NCI-H226 (cell line): Measurements from ENCODE around the gene TMEM62.
A peak's percentile ranks its signal among the peaks of the same experiment; 100 is the strongest.
"Not testable (repeated sequence)": the region's sequence is repeated elsewhere in the genome, so short reads cannot be mapped to it uniquely, and the experiment has no call there.

Experiments
- DNase-seq: peaks from one replicate; pipeline ENCODE4 v3.0.0-alpha.2; 2015

The TMEM62 gene

GRCh38 chr15:43210807-43211206 lies 77.4 kb downstream of the TMEM62 start:
- no peak for DNase-seq

GRCh38 chr15:43211224-43211735 lies 77.9 kb downstream of the TMEM62 start:
- DNase-seq: no peak

GRCh38 chr15:43212299-43212698 lies 78.9 kb downstream of the TMEM62 start:
- DNase-seq: no peak

GRCh38 chr15:43212951-43213350 lies 79.6 kb downstream of the TMEM62 start:
- no peak for DNase-seq

GRCh38 chr15:43213466-43213865 lies 80.1 kb downstream of the TMEM62 start:
- no peak for DNase-seq

GRCh38 chr15:43214169-43214568 lies 80.8 kb downstream of the TMEM62 start:
- no peak for DNase-seq

GRCh38 chr15:43214592-43215295 lies 81.4 kb downstream of the TMEM62 start:
- DNase-seq: no peak

- no peak for DNase-seq
These were observed 82.6 kb downstream of the TMEM62 start for GRCh38 chr15:43215961-43216360.

GRCh38 chr15:43218908-43219706 lies 85.7 kb downstream of the TMEM62 start:
- DNase-seq: no peak

GRCh38 chr15:43219929-43220928 lies 86.8 kb downstream of the TMEM62 start:
- no peak for DNase-seq

GRCh38 chr15:43220991-43221403 lies 87.6 kb downstream of the TMEM62 start, which contains the start of gene EPB42:
EPB42 (minus strand) TSS chr15:43221018; CDS start chr15:43220825, 193 bp downstream.
- DNase-seq: no peak

- DNase-seq: no peak
These were observed 88.0 kb downstream of the TMEM62 start for GRCh38 chr15:43221422-43221821.

- DNase-seq: peak; percentile 7
These were observed 92.0 kb downstream of the TMEM62 start for GRCh38 chr15:43225201-43225949.

- not testable (repeated sequence) for DNase-seq
These were observed 92.5 kb downstream of the TMEM62 start for GRCh38 chr15:43225950-43226255.

- DNase-seq: no peak
These were observed 93.3 kb downstream of the TMEM62 start for GRCh38 chr15:43226436-43227305.

- no peak for DNase-seq
These were observed 96.6 kb downstream of the TMEM62 start for GRCh38 chr15:43229977-43230376.

- no peak for DNase-seq
These were observed 97.3 kb downstream of the TMEM62 start for GRCh38 chr15:43230640-43231115.

- DNase-seq: no peak
These were observed 99.0 kb downstream of the TMEM62 start for GRCh38 chr15:43232289-43232874.
